HG03097 (cell line): ENCODE results near the gene NME7.
"Not testable (repeated sequence)": the region's sequence is repeated elsewhere in the genome, so short reads cannot be mapped to it uniquely, and the experiment has no call there.

Experiments used
- ATAC-seq: cut with Tn5 transposase; IDR thresholded peaks from one replicate; pipeline ENCODE4 v1.9.1; 2021; ENCODE audit not compliant: unreplicated experiment, low FRiP score

NME7 gene

GRCh38 chr1:169367686-169368405 is at the start of gene NME7, which contains the start of gene BLZF1:
NME7 (minus strand) TSS chr1:169367797; CDS start chr1:169367710, 87 bp downstream.
BLZF1 (plus strand) TSS chr1:169368195; CDS start chr1:169369523, 1,328 bp downstream.
- ATAC-seq = peak; percentile 92

GRCh38 chr1:169414952-169415351 is 47.4 kb upstream of the NME7 start:
- no peak for ATAC-seq

- not testable (repeated sequence) for ATAC-seq
These were observed 40.7 kb upstream of the NME7 start for GRCh38 chr1:169408340-169408739.

- ATAC-seq = not testable (repeated sequence)
These were observed 35.0 kb upstream of the NME7 start for GRCh38 chr1:169402578-169402977.

GRCh38 chr1:169395955-169396354 is 28.4 kb upstream of the NME7 start:
- ATAC-seq = no peak

GRCh38 chr1:169392406-169392805 is 24.8 kb upstream of the NME7 start:
- no peak for ATAC-seq

- ATAC-seq = no peak
These were observed 22.7 kb upstream of the NME7 start for GRCh38 chr1:169390303-169390702.

- ATAC-seq = no peak
These were observed 19.8 kb upstream of the NME7 start for GRCh38 chr1:169387399-169387798.

- ATAC-seq = no peak
These were observed 15.9 kb upstream of the NME7 start for GRCh38 chr1:169383449-169383848.

GRCh38 chr1:169381162-169381561 is 13.6 kb upstream of the NME7 start:
- ATAC-seq = no peak

GRCh38 chr1:169371404-169371803 is 3.8 kb upstream of the NME7 start:
- ATAC-seq = no peak

GRCh38 chr1:169368406-169368769 is 791 bp upstream of the NME7 start:
- peak; percentile 17 for ATAC-seq

- no peak for ATAC-seq
These were observed 406 bp downstream of the NME7 start for GRCh38 chr1:169367096-169367685.

- no peak for ATAC-seq
These were observed 2.6 kb downstream of the NME7 start for GRCh38 chr1:169364948-169365347.

- ATAC-seq = no peak
These were observed 4.4 kb downstream of the NME7 start for GRCh38 chr1:169363046-169363730.

- ATAC-seq = no peak
These were observed 6.3 kb downstream of the NME7 start for GRCh38 chr1:169361281-169361680.

- ATAC-seq = no peak
These were observed 7.2 kb downstream of the NME7 start for GRCh38 chr1:169360415-169360814.

- ATAC-seq = no peak
These were observed 19.1 kb downstream of the NME7 start for GRCh38 chr1:169348383-169349036.

GRCh38 chr1:169347688-169348382 is 19.8 kb downstream of the NME7 start:
- no peak for ATAC-seq

- ATAC-seq = no peak
These were observed 21.5 kb downstream of the NME7 start for GRCh38 chr1:169346036-169346589.
